ENCODE data around the gene TSPAN3.

TSPAN3 gene

GRCh38 chr15:77057072-77057471 is 13.8 kb downstream of the TSPAN3 start:
- Histone ChIP-seq H3K14ac (ENCODE audit: low read length) (no peak overlapping the region), H3K4me3 (ENCODE audit: low read length in 2 of 2) (no peak overlapping the region), H3K23ac (ENCODE audit: low read depth, low read length, poor library complexity) (no peak overlapping the region), H2BK12ac (ENCODE audit: low read length) (no peak overlapping the region), H3K4me1 (ENCODE audit: control insufficient read depth in 2 of 2, insufficient read depth in 1 of 2, low read depth in 1 of 2, low read length in 2 of 2) (peaks cover 0 to 10% of the 10 kb centered on the region in 2 donors), H2AFZ (ENCODE audit: low read length) (no peak overlapping the region), H3K4me2 (ENCODE audit: insufficient read depth, low read length, poor library complexity, severe bottlenecking) (no peak overlapping the region), H3K4ac (ENCODE audit: low read length) (no peak overlapping the region), H3K9ac (ENCODE audit: low read depth, low read length, poor library complexity) (no peak overlapping the region), H3K36me3 (replicated peaks in 1 of 2; ENCODE audit: control insufficient read depth in 2 of 2, insufficient read depth in 2 of 2, low read length in 2 of 2) (peaks cover 7 to 63% of the 10 kb centered on the region in 2 donors), H3K79me1 (ENCODE audit: low read depth, low read length) (no peaks in the 10 kb centered on the region), H3K9me3 (replicated peaks in 1 of 2; ENCODE audit: control insufficient read depth in 2 of 2, insufficient read depth in 1 of 2, low read depth in 1 of 2, low read length in 2 of 2) (no peaks in the 10 kb centered on the region), H2AK5ac (ENCODE audit: low read depth, low read length) (no peak overlapping the region), H2BK5ac (ENCODE audit: low read length) (no peak overlapping the region), H2BK15ac (ENCODE audit: low read length) (no peak overlapping the region), H4K91ac (ENCODE audit: low read depth, low read length, poor library complexity) (no peak overlapping the region), H4K8ac (ENCODE audit: low read depth, low read length) (no peak overlapping the region), H2BK120ac (ENCODE audit: low read depth, low read length) (no peak overlapping the region), H3K18ac (ENCODE audit: low read length) (no peak overlapping the region), H3K27ac (replicated peaks; ENCODE audit: low read length) (no peak overlapping the region), H3K27me3 (ENCODE audit: control insufficient read depth in 3 of 3, insufficient read depth in 3 of 3, low read depth in 1 of 3, low read length in 3 of 3) (no peaks in the 10 kb centered on the region)
- WGBS, 2 donors (ENCODE audit: extremely low coverage in 2 of 2, insufficient read length in 2 of 2, insufficient replicate concordance in 1 of 2), result no CpG with 5 or more reads among the region's 1 CpG
- no peak for DNase-seq (ENCODE audit: low spot score)

GRCh38 chr15:77053709-77054108 is 17.2 kb downstream of the TSPAN3 start:
- H3K4me2 ChIP-seq (ENCODE audit: insufficient read depth, low read length, poor library complexity, severe bottlenecking), result no peak overlapping the region
- no peaks in the 10 kb centered on the region for H3K27me3 ChIP-seq (ENCODE audit: control insufficient read depth in 3 of 3, insufficient read depth in 3 of 3, low read depth in 1 of 3, low read length in 3 of 3)
- no peak for DNase-seq (ENCODE audit: low spot score)
- no peak overlapping the region for H2BK120ac ChIP-seq (ENCODE audit: low read depth, low read length)
- peaks cover 10 to 95% of the 10 kb centered on the region in 2 donors for H3K36me3 ChIP-seq (replicated peaks in 1 of 2; ENCODE audit: control insufficient read depth in 2 of 2, insufficient read depth in 2 of 2, low read length in 2 of 2)
- H3K4me3 ChIP-seq (ENCODE audit: low read length in 2 of 2), result no peak overlapping the region
- no peaks in the 10 kb centered on the region for H3K4me1 ChIP-seq (ENCODE audit: control insufficient read depth in 2 of 2, insufficient read depth in 1 of 2, low read depth in 1 of 2, low read length in 2 of 2)
- H2AK5ac ChIP-seq (ENCODE audit: low read depth, low read length), result no peak overlapping the region
- no peak overlapping the region for H2AFZ ChIP-seq (ENCODE audit: low read length)
- no peak overlapping the region for H4K91ac ChIP-seq (ENCODE audit: low read depth, low read length, poor library complexity)
- no peak overlapping the region for H3K4ac ChIP-seq (ENCODE audit: low read length)
- no peaks in the 10 kb centered on the region for H3K9me3 ChIP-seq (replicated peaks in 1 of 2; ENCODE audit: control insufficient read depth in 2 of 2, insufficient read depth in 1 of 2, low read depth in 1 of 2, low read length in 2 of 2)
- H3K79me1 ChIP-seq (ENCODE audit: low read depth, low read length), result no peaks in the 10 kb centered on the region
- H2BK15ac ChIP-seq (ENCODE audit: low read length), result no peak overlapping the region
- H3K23ac ChIP-seq (ENCODE audit: low read depth, low read length, poor library complexity), result no peak overlapping the region
- H2BK5ac ChIP-seq (ENCODE audit: low read length), result no peak overlapping the region
- no peak overlapping the region for H3K9ac ChIP-seq (ENCODE audit: low read depth, low read length, poor library complexity)
- H4K8ac ChIP-seq (ENCODE audit: low read depth, low read length), result no peak overlapping the region
- WGBS, 2 donors (ENCODE audit: extremely low coverage in 2 of 2, insufficient read length in 2 of 2, insufficient replicate concordance in 1 of 2), result no CpG with 5 or more reads among the region's 2 CpGs
- H3K18ac ChIP-seq (ENCODE audit: low read length), result no peak overlapping the region
- no peak overlapping the region for H3K27ac ChIP-seq (replicated peaks; ENCODE audit: low read length)
- no peak overlapping the region for H2BK12ac ChIP-seq (ENCODE audit: low read length)
- no peak overlapping the region for H3K14ac ChIP-seq (ENCODE audit: low read length)

DNA sequence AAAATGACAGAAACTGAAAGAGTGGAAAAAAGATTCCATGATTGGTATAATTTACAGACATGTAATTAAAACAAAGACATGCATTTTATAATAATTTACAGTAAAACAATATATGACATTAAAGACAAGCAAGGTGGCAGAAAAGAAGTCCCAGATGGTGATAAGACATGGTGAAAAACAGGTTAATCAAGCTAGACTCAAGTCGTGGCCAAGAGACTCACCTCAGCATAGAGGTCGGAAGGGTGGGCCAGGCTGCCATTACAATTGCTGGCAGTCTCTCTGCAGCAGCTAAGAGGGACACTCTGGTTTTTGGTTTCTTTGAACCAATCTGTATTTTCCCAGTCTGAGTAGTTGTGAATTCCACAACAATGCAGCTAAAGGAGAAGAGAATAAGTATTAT is 18.4 kb downstream of the TSPAN3 start:
- Histone ChIP-seq H3K9ac (ENCODE audit: low read depth, low read length, poor library complexity) (no peak overlapping the region), H3K23ac (ENCODE audit: low read depth, low read length, poor library complexity) (no peak overlapping the region)
- no peak for DNase-seq (ENCODE audit: low spot score)

DNA sequence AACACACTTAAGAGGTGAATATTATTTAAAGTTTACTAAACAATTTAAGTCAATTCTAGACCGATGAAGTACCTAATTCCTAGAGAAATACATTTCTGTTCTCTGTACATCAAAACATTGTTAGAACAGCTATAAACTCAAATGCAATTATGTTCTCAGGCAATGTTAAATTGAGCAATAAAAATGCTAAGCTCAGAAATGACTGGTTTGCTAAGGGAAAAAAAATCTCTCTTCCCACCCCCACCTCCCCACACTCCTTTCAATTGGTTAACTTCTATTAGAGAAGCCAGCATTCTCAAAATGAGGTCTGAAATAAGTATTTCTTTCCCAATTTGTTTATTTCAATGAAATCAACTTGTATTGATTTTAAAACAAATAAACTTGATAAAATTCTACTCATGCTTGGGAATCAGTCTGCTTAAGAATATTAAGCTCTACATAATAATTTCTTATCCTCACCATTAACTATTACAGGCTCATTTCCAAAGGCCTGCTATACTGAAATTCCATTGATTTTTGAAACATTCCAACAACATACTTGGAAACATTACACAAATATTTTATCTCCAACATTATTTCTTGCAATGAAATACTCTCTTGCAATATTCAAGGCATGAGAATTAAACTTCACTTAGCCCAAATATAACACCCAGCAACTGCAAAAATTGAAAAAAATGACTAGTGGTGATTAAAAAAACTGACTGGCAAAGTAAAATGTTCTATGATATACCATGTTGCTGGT is 22.6 kb downstream of the TSPAN3 start:
- Histone ChIP-seq H3K4ac (ENCODE audit: low read length) (no peak overlapping the region), H3K14ac (ENCODE audit: low read length) (no peak overlapping the region), H4K8ac (ENCODE audit: low read depth, low read length) (no peak overlapping the region), H2BK120ac (ENCODE audit: low read depth, low read length) (no peak overlapping the region), H2BK12ac (ENCODE audit: low read length) (no peak overlapping the region), H3K18ac (ENCODE audit: low read length) (no peak overlapping the region), H3K27me3 (ENCODE audit: control insufficient read depth in 3 of 3, insufficient read depth in 3 of 3, low read depth in 1 of 3, low read length in 3 of 3) (no peaks in the 10 kb centered on the region), H2AK5ac (ENCODE audit: low read depth, low read length) (no peak overlapping the region), H3K36me3 (replicated peaks in 1 of 2; ENCODE audit: control insufficient read depth in 2 of 2, insufficient read depth in 2 of 2, low read length in 2 of 2) (peaks cover 29 to 98% of the 10 kb centered on the region in 2 donors), H3K4me1 (ENCODE audit: control insufficient read depth in 2 of 2, insufficient read depth in 1 of 2, low read depth in 1 of 2, low read length in 2 of 2) (no peaks in the 10 kb centered on the region), H3K9me3 (replicated peaks in 1 of 2; ENCODE audit: control insufficient read depth in 2 of 2, insufficient read depth in 1 of 2, low read depth in 1 of 2, low read length in 2 of 2) (no peaks in the 10 kb centered on the region), H2BK5ac (ENCODE audit: low read length) (no peak overlapping the region), H3K79me1 (ENCODE audit: low read depth, low read length) (no peaks in the 10 kb centered on the region), H3K27ac (replicated peaks; ENCODE audit: low read length) (no peak overlapping the region), H3K4me2 (ENCODE audit: insufficient read depth, low read length, poor library complexity, severe bottlenecking) (no peak overlapping the region), H2AFZ (ENCODE audit: low read length) (no peak overlapping the region), H3K4me3 (ENCODE audit: low read length in 2 of 2) (no peak overlapping the region), H4K91ac (ENCODE audit: low read depth, low read length, poor library complexity) (no peak overlapping the region), H2BK15ac (ENCODE audit: low read length) (no peak overlapping the region), H3K23ac (ENCODE audit: low read depth, low read length, poor library complexity) (no peak overlapping the region), H3K9ac (ENCODE audit: low read depth, low read length, poor library complexity) (no peak overlapping the region)
- WGBS, 2 donors (ENCODE audit: extremely low coverage in 2 of 2, insufficient read length in 2 of 2, insufficient replicate concordance in 1 of 2), result no CpG with 5 or more reads among the region's 1 CpG
- DNase-seq (ENCODE audit: low spot score), result no peak

More for the DNA sequence above, 18.4 kb downstream of the TSPAN3 start:
- WGBS, 2 donors (ENCODE audit: extremely low coverage in 2 of 2, insufficient read length in 2 of 2, insufficient replicate concordance in 1 of 2), result no CpG with 5 or more reads among the region's 2 CpGs
- H4K91ac ChIP-seq (ENCODE audit: low read depth, low read length, poor library complexity), result no peak overlapping the region
- H3K4me1 ChIP-seq (ENCODE audit: control insufficient read depth in 2 of 2, insufficient read depth in 1 of 2, low read depth in 1 of 2, low read length in 2 of 2), result no peaks in the 10 kb centered on the region
- no peak overlapping the region for H2BK12ac ChIP-seq (ENCODE audit: low read length)
- H4K8ac ChIP-seq (ENCODE audit: low read depth, low read length), result no peak overlapping the region
- H2AFZ ChIP-seq (ENCODE audit: low read length), result no peak overlapping the region
- H2BK15ac ChIP-seq (ENCODE audit: low read length), result no peak overlapping the region
- H2BK120ac ChIP-seq (ENCODE audit: low read depth, low read length), result no peak overlapping the region
- no peak overlapping the region for H3K14ac ChIP-seq (ENCODE audit: low read length)
- H3K4ac ChIP-seq (ENCODE audit: low read length), result no peak overlapping the region
- no peaks in the 10 kb centered on the region for H3K9me3 ChIP-seq (replicated peaks in 1 of 2; ENCODE audit: control insufficient read depth in 2 of 2, insufficient read depth in 1 of 2, low read depth in 1 of 2, low read length in 2 of 2)
- H3K36me3 ChIP-seq (replicated peaks in 1 of 2; ENCODE audit: control insufficient read depth in 2 of 2, insufficient read depth in 2 of 2, low read length in 2 of 2), result peaks cover 10 to 96% of the 10 kb centered on the region in 2 donors
- H3K79me1 ChIP-seq (ENCODE audit: low read depth, low read length), result no peaks in the 10 kb centered on the region
- H3K27me3 ChIP-seq (ENCODE audit: control insufficient read depth in 3 of 3, insufficient read depth in 3 of 3, low read depth in 1 of 3, low read length in 3 of 3), result no peaks in the 10 kb centered on the region
- H3K27ac ChIP-seq (replicated peaks; ENCODE audit: low read length), result no peak overlapping the region
- no peak overlapping the region for H3K4me2 ChIP-seq (ENCODE audit: insufficient read depth, low read length, poor library complexity, severe bottlenecking)
- H2BK5ac ChIP-seq (ENCODE audit: low read length), result no peak overlapping the region
- no peak overlapping the region for H3K4me3 ChIP-seq (ENCODE audit: low read length in 2 of 2)
- H2AK5ac ChIP-seq (ENCODE audit: low read depth, low read length), result no peak overlapping the region
- H3K18ac ChIP-seq (ENCODE audit: low read length), result no peak overlapping the region

Data from neuronal stem cell (in vitro differentiated cells).